ENCODE measurements around the gene LPAR3.

DNA sequence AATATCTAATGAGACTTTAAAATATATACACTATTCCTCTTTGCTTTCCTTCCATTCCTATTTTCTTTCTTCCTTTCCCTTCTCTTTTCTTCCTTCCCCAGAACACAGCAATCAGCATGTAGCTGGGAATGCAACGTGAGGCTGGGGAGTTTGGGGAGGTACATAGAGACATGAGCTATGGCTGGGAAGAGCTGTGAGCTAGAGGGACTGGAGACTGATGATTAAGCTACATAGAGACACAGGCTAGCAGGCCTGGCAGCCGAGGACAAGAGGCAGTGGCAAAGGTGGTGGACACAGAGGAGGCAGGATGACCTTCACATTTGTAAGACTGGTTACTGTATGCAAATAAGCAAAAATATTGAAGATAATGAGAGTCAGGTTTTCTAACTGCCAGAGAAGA, 7.5 kb downstream of the LPAR3 start:
- TF ChIP-seq, protein P1, sequence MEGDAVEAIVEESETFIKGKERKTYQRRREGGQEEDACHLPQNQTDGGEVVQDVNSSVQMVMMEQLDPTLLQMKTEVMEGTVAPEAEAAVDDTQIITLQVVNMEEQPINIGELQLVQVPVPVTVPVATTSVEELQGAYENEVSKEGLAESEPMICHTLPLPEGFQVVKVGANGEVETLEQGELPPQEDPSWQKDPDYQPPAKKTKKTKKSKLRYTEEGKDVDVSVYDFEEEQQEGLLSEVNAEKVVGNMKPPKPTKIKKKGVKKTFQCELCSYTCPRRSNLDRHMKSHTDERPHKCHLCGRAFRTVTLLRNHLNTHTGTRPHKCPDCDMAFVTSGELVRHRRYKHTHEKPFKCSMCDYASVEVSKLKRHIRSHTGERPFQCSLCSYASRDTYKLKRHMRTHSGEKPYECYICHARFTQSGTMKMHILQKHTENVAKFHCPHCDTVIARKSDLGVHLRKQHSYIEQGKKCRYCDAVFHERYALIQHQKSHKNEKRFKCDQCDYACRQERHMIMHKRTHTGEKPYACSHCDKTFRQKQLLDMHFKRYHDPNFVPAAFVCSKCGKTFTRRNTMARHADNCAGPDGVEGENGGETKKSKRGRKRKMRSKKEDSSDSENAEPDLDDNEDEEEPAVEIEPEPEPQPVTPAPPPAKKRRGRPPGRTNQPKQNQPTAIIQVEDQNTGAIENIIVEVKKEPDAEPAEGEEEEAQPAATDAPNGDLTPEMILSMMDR (conservative IDR thresholded peaks at IDR 0.05; ENCODE audit: low read depth, low read length): no peak
- no peak for TF ChIP-seq EZH2 (IDR thresholded peaks at IDR 0.05; ENCODE audit: borderline replicate concordance, low read depth, low read length, poor library complexity, severe bottlenecking)

Measured in A673 (cell line).